HEK293 (cell line): ENCODE measurements around the gene SSTR3.

ENCODE experiments used
- CTCF ChIA-PET: fragments of 350-600 bp; formaldehyde crosslinking; extraction: SDS; loops from one replicate; lab custom pipeline; 2021; ENCODE audit warnings: antibody characterized with exemption; lab: Yijun Ruan, JAX
- POLR2A ChIA-PET: fragments of 300-600 bp; formaldehyde crosslinking; extraction: SDS; loops from one replicate; lab custom pipeline; 2020; ENCODE audit warnings: antibody characterized with exemption, inconsistent platforms; lab: Yijun Ruan, JAX
- H3K27ac ChIP-seq: fragments of 200-500 bp; sonication (Bioruptor generic); 2 replicates; pipeline ENCODE4 v1.5.1; 2014; ENCODE audit warnings: low read depth, low read length, control low read depth, inconsistent platforms; ENCODE audit errors: extremely low read depth
- H3K36me3 ChIP-seq, 2 experiments: fragments of 200-500 bp in 1 of 2; sonication (Bioruptor generic) in 1 of 2; 1 replicate in 1 of 2; 2 replicates in 1 of 2; pipeline ENCODE4 v1.5.1; 2014 to 2017; ENCODE audit warnings: inconsistent platforms in 2 of 2, low read length in 2 of 2; ENCODE audit not compliant: control insufficient read depth in 2 of 2, insufficient read depth in 1 of 2
- H3K4me1 ChIP-seq: fragments of 200-500 bp; sonication (Bioruptor generic); 2 replicates; pipeline ENCODE4 v1.5.1; 2014; ENCODE audit warnings: mild to moderate bottlenecking, low read length, inconsistent platforms; ENCODE audit not compliant: control insufficient read depth, insufficient read depth
- H3K4me3 ChIP-seq: 2 replicates; pipeline ENCODE4 v1.5.1; 2011; ENCODE audit warnings: low read depth, mild to moderate bottlenecking, control low read depth, low read length, moderate library complexity
- H3K9me3 ChIP-seq: fragments of 200-500 bp; sonication (Bioruptor generic); 2 replicates; pipeline ENCODE4 v1.5.1; 2014; ENCODE audit warnings: low read depth, low read length, inconsistent platforms; ENCODE audit not compliant: control insufficient read depth, insufficient read depth
- EGR2 ChIP-seq: fragments of 450-650 bp; formaldehyde crosslinking; IDR thresholded peaks from 2 replicates; pipeline ENCODE4 v1.5.1; 2016; ENCODE audit warnings: low read depth, missing biosample characterization, missing genetic modification characterization
- GFI1B ChIP-seq: fragments of 450-650 bp; formaldehyde crosslinking; IDR thresholded peaks from 2 replicates; pipeline ENCODE4 v1.5.1; 2016; ENCODE audit warnings: missing biosample characterization, missing genetic modification characterization
- GLIS1 ChIP-seq: fragments of 450-650 bp; formaldehyde crosslinking; IDR thresholded peaks from 2 replicates; pipeline ENCODE4 v1.5.1; 2016; ENCODE audit warnings: missing biosample characterization, missing genetic modification characterization
- KLF1 ChIP-seq: fragments of 450-650 bp; formaldehyde crosslinking; IDR thresholded peaks from 2 replicates; pipeline ENCODE4 v1.5.1; 2016; ENCODE audit warnings: missing biosample characterization, missing genetic modification characterization
- KLF9 ChIP-seq: fragments of 450-650 bp; formaldehyde crosslinking; IDR thresholded peaks from 2 replicates; pipeline ENCODE4 v1.5.1; 2016; ENCODE audit warnings: missing biosample characterization, missing genetic modification characterization, low read depth
- SP7 ChIP-seq: fragments of 450-650 bp; formaldehyde crosslinking; IDR thresholded peaks from 2 replicates; pipeline ENCODE4 v1.5.1; 2016; ENCODE audit warnings: missing biosample characterization, missing genetic modification characterization
- WT1 ChIP-seq: fragments of 450-650 bp; formaldehyde crosslinking; IDR thresholded peaks from 2 replicates; pipeline ENCODE4 v1.5.1; 2016; ENCODE audit warnings: missing biosample characterization, missing genetic modification characterization
- ZFHX2 ChIP-seq: fragments of 450-650 bp; formaldehyde crosslinking; conservative IDR thresholded peaks from 2 replicates; pipeline ENCODE4 v1.5.1; 2016; ENCODE audit warnings: missing biosample characterization, missing genetic modification characterization
- ZIC2 ChIP-seq: fragments of 450-650 bp; formaldehyde crosslinking; IDR thresholded peaks from 2 replicates; pipeline ENCODE4 v1.5.1; 2016; ENCODE audit warnings: missing biosample characterization, missing genetic modification characterization
- ZNF157 ChIP-seq: fragments of 450-650 bp; formaldehyde crosslinking; IDR thresholded peaks from 2 replicates; pipeline ENCODE4 v1.5.1; 2016; ENCODE audit warnings: missing biosample characterization, missing genetic modification characterization
- ZNF239 ChIP-seq: fragments of 450-650 bp; formaldehyde crosslinking; IDR thresholded peaks from 2 replicates; pipeline ENCODE4 v1.5.1; 2016; ENCODE audit warnings: missing biosample characterization, missing genetic modification characterization
- ZNF266 ChIP-seq: fragments of 450-650 bp; formaldehyde crosslinking; IDR thresholded peaks from 2 replicates; pipeline ENCODE4 v1.5.1; 2016; ENCODE audit warnings: missing biosample characterization, missing genetic modification characterization, low read depth
- ZNF311 ChIP-seq: fragments of 450-650 bp; formaldehyde crosslinking; IDR thresholded peaks from 2 replicates; pipeline ENCODE4 v1.5.1; 2017; ENCODE audit warnings: missing biosample characterization, missing genetic modification characterization, borderline replicate concordance
- ZNF37A ChIP-seq: fragments of 450-650 bp; IDR thresholded peaks from 2 replicates; pipeline ENCODE4 v1.5.1; 2018; ENCODE audit warnings: missing biosample characterization, missing genetic modification characterization
- ZNF394 ChIP-seq: fragments of 450-650 bp; formaldehyde crosslinking; IDR thresholded peaks from 2 replicates; pipeline ENCODE4 v1.5.1; 2016; ENCODE audit warnings: missing biosample characterization, missing genetic modification characterization, mild to moderate bottlenecking, moderate library complexity, borderline replicate concordance
- ZNF521 ChIP-seq: fragments of 450-650 bp; formaldehyde crosslinking; IDR thresholded peaks from 2 replicates; pipeline ENCODE4 v1.5.1; 2017; ENCODE audit warnings: missing biosample characterization, mild to moderate bottlenecking, missing genetic modification characterization
- ZNF544 ChIP-seq: fragments of 450-650 bp; formaldehyde crosslinking; IDR thresholded peaks from 2 replicates; pipeline ENCODE4 v1.5.0; 2017; ENCODE audit warnings: missing biosample characterization, missing genetic modification characterization
- TF ChIP-seq, protein P1 (sequence below): fragments of 450-650 bp; formaldehyde crosslinking; IDR thresholded peaks from 2 replicates; pipeline ENCODE4 v1.5.1; 2016; ENCODE audit warnings: missing biosample characterization, missing genetic modification characterization
- TF ChIP-seq, protein P2 (sequence below): fragments of 450-650 bp; formaldehyde crosslinking; IDR thresholded peaks from 2 replicates; pipeline ENCODE4 v1.5.1; 2017; ENCODE audit warnings: missing biosample characterization, mild to moderate bottlenecking, missing genetic modification characterization, moderate library complexity
- TF ChIP-seq, protein P3 (sequence below): fragments of 450-650 bp; formaldehyde crosslinking; IDR thresholded peaks from 2 replicates; pipeline ENCODE4 v1.5.1; 2016; ENCODE audit warnings: missing biosample characterization, missing genetic modification characterization
- TF ChIP-seq, protein P4 (sequence below): fragments of 450-650 bp; formaldehyde crosslinking; IDR thresholded peaks from 2 replicates; pipeline ENCODE4 v1.5.1; 2017; ENCODE audit warnings: missing biosample characterization, missing genetic modification characterization

SSTR3 gene

DNA sequence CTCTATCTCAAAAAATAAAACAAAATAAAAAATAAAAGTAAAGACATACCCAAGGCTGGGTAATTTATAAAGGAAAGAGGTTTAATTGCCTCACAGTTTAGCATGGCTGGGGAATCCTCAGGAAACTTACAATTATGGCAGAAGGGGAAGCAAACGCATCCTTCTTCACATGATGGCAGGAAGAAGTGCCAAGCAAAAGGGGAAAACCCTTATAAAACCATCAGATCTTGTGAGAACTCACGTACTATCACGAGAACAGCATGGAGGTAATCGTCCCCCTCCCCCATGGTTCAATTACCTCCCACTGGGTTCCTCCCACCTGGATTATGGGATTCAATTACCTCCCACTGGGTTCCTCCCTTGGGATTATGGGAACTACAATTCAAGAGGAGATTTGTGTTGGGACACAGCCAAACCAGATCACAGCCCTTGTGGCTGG lies 8.3 kb upstream of the SSTR3 start:
- H3K9me3 ChIP-seq: no peaks in the 10 kb centered on the region
- TF ChIP-seq KLF1 (tag by site-specific recombination): peak; percentile 50; the same call in 1 of the 2 replicates
- TF ChIP-seq, protein P1, sequence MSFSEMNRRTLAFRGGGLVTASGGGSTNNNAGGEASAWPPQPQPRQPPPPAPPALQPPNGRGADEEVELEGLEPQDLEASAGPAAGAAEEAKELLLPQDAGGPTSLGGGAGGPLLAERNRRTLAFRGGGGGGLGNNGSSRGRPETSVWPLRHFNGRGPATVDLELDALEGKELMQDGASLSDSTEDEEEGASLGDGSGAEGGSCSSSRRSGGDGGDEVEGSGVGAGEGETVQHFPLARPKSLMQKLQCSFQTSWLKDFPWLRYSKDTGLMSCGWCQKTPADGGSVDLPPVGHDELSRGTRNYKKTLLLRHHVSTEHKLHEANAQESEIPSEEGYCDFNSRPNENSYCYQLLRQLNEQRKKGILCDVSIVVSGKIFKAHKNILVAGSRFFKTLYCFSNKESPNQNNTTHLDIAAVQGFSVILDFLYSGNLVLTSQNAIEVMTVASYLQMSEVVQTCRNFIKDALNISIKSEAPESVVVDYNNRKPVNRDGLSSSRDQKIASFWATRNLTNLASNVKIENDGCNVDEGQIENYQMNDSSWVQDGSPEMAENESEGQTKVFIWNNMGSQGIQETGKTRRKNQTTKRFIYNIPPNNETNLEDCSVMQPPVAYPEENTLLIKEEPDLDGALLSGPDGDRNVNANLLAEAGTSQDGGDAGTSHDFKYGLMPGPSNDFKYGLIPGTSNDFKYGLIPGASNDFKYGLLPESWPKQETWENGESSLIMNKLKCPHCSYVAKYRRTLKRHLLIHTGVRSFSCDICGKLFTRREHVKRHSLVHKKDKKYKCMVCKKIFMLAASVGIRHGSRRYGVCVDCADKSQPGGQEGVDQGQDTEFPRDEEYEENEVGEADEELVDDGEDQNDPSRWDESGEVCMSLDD (tag by site-specific recombination): no peak
- peak; percentile 97 for TF ChIP-seq WT1
- TF ChIP-seq ZIC2 (tag by site-specific recombination): peak; percentile 80
- no peak for TF ChIP-seq ZNF157 (tag by site-specific recombination)
- TF ChIP-seq KLF9 (tag by site-specific recombination): no peak
- no peak for TF ChIP-seq ZNF544
- TF ChIP-seq, protein P2, sequence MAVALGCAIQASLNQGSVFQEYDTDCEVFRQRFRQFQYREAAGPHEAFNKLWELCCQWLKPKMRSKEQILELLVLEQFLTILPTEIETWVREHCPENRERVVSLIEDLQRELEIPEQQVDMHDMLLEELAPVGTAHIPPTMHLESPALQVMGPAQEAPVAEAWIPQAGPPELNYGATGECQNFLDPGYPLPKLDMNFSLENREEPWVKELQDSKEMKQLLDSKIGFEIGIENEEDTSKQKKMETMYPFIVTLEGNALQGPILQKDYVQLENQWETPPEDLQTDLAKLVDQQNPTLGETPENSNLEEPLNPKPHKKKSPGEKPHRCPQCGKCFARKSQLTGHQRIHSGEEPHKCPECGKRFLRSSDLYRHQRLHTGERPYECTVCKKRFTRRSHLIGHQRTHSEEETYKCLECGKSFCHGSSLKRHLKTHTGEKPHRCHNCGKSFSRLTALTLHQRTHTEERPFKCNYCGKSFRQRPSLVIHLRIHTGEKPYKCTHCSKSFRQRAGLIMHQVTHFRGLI: no peak
- TF ChIP-seq ZFHX2 (tag by site-specific recombination): peak; percentile 98
- TF ChIP-seq, protein P3, sequence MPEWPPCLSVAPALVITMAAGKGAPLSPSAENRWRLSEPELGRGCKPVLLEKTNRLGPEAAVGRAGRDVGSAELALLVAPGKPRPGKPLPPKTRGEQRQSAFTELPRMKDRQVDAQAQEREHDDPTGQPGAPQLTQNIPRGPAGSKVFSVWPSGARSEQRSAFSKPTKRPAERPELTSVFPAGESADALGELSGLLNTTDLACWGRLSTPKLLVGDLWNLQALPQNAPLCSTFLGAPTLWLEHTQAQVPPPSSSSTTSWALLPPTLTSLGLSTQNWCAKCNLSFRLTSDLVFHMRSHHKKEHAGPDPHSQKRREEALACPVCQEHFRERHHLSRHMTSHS (tag by site-specific recombination): no peak
- TF ChIP-seq ZNF266: no peak
- TF ChIP-seq, protein P4, sequence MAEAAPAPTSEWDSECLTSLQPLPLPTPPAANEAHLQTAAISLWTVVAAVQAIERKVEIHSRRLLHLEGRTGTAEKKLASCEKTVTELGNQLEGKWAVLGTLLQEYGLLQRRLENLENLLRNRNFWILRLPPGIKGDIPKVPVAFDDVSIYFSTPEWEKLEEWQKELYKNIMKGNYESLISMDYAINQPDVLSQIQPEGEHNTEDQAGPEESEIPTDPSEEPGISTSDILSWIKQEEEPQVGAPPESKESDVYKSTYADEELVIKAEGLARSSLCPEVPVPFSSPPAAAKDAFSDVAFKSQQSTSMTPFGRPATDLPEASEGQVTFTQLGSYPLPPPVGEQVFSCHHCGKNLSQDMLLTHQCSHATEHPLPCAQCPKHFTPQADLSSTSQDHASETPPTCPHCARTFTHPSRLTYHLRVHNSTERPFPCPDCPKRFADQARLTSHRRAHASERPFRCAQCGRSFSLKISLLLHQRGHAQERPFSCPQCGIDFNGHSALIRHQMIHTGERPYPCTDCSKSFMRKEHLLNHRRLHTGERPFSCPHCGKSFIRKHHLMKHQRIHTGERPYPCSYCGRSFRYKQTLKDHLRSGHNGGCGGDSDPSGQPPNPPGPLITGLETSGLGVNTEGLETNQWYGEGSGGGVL (tag by site-specific recombination): 0 out of 2 replicates have a peak, but pooled peaks have one; percentile 12
- TF ChIP-seq SP7: peak; percentile 82
- no peak for TF ChIP-seq ZNF394
- no peak for TF ChIP-seq ZNF311 (tag by site-specific recombination)
- TF ChIP-seq GFI1B (tag by site-specific recombination): no peak
- no peak for TF ChIP-seq ZNF521 (tag by site-specific recombination)
- peak; percentile 96 for TF ChIP-seq GLIS1 (tag by site-specific recombination)
- peak; percentile 98 for TF ChIP-seq EGR2 (tag by site-specific recombination)
- no peak for TF ChIP-seq ZNF37A (tag by site-specific recombination)
- TF ChIP-seq ZNF239 (tag by site-specific recombination): no peak
- H3K27ac ChIP-seq: no peak overlapping the region
- H3K36me3 ChIP-seq: no peaks in the 10 kb centered on the region
- H3K4me1 ChIP-seq: no peaks in the 10 kb centered on the region
- H3K4me3 ChIP-seq: no peak overlapping the region
- CTCF ChIA-PET: interaction anchor here (0.6 to 2.1 kb wide), 2 partner anchors 21 to 48 kb away, joined by 4 to 10 read pairs; no protein-coding TSS in a partner anchor
- POLR2A ChIA-PET: no interaction called here
